ENCODE measurements around the gene GNG12.
"Not testable (repeated sequence)": the region's sequence is repeated elsewhere in the genome, so short reads cannot be mapped to it uniquely, and the experiment has no call there.

GNG12 gene

DNA sequence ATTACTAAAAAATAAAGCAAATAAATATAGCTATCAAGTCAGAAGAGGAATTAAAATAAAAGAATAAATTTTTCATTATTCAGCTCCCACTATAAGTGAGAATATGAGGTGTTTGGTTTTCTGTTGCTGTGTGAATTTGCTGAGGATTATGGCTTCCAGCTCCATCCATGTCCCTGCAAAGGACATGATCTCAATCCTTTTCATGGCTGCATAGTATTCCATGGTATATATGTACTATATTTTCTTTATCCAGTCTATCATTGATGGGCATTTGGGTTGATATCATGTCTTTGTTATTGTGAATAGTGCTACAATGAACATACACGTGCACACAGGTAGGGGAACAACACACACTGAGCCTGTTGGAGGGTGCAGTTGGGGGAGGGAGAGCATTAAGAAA is 176.1 kb downstream of the GNG12 start:
- not testable (repeated sequence) for DNase-seq (ENCODE audit: low read depth in 2 of 3, low spot score in 1 of 3)

GRCh38 chr1:67655581-67655980 is 177.7 kb downstream of the GNG12 start:
- no peak for DNase-seq (ENCODE audit: low read depth in 2 of 3, low spot score in 1 of 3)

- no peak for DNase-seq (ENCODE audit: low read depth in 2 of 3, low spot score in 1 of 3)
These were observed 180.0 kb downstream of the GNG12 start for GRCh38 chr1:67653304-67653703.

- no peak for DNase-seq (ENCODE audit: low read depth in 2 of 3, low spot score in 1 of 3)
These were observed 180.5 kb downstream of the GNG12 start for GRCh38 chr1:67652800-67653199.
